ENCODE measurements around the gene IL11. TPM values are rescaled to one million over a fixed set of nuclear protein-coding genes. Genes with fewer than 3 reads are reported as not detected.

IL11 gene
- total RNA-seq, 1 donor = 0.36 TPM

- Histone ChIP-seq H3K4me3 (ENCODE audit: insufficient read depth, low read length) (no peak overlapping the region), H3K9me3 (ENCODE audit: low read depth, low read length) (no peaks in the 10 kb centered on the region), H3K36me3 (ENCODE audit: insufficient read depth, low read length) (peaks cover 52% of the 10 kb centered on the region), H3K79me2 (ENCODE audit: insufficient read depth, low read length) (peaks cover 43% of the 10 kb centered on the region), H3K4me1 (ENCODE audit: insufficient read depth, low read length) (peaks cover 18% of the 10 kb centered on the region), H3K27me3 (ENCODE audit: insufficient read depth, low read length) (no peaks in the 10 kb centered on the region), H2AFZ (ENCODE audit: low read length) (no peak overlapping the region), H3K4me2 (ENCODE audit: insufficient read depth, low read length) (no peak overlapping the region), H3K27ac (ENCODE audit: low read depth, low read length) (no peak overlapping the region), H4K20me1 (ENCODE audit: insufficient read depth, low read length) (peaks cover 52% of the 10 kb centered on the region)
- peak; percentile 58 for DNase-seq (ENCODE audit: insufficient read length, low spot score, missing footprints)
- TF ChIP-seq CTCF (IDR thresholded peaks at IDR 0.05; ENCODE audit: extremely low read depth, low read depth, low read length) = no peak
These were observed 21.7 kb upstream of the IL11 start for GRCh38 chr19:55391702-55392615.

GRCh38 chr19:55391191-55391670 is 21.0 kb upstream of the IL11 start:
- no peaks in the 10 kb centered on the region for H3K9me3 ChIP-seq (ENCODE audit: low read depth, low read length)
- H3K4me3 ChIP-seq (ENCODE audit: insufficient read depth, low read length) = no peak overlapping the region
- no peaks in the 10 kb centered on the region for H3K27me3 ChIP-seq (ENCODE audit: insufficient read depth, low read length)
- DNase-seq (ENCODE audit: insufficient read length, low spot score, missing footprints) = peak; percentile 77
- H3K36me3 ChIP-seq (ENCODE audit: insufficient read depth, low read length) = peaks cover 55% of the 10 kb centered on the region
- H2AFZ ChIP-seq (ENCODE audit: low read length) = no peak overlapping the region
- H3K4me1 ChIP-seq (ENCODE audit: insufficient read depth, low read length) = peaks cover 22% of the 10 kb centered on the region
- TF ChIP-seq CTCF (IDR thresholded peaks at IDR 0.05; ENCODE audit: extremely low read depth, low read depth, low read length) = no peak
- H4K20me1 ChIP-seq (ENCODE audit: insufficient read depth, low read length) = peaks cover 60% of the 10 kb centered on the region
- no peak overlapping the region for H3K4me2 ChIP-seq (ENCODE audit: insufficient read depth, low read length)
- H3K79me2 ChIP-seq (ENCODE audit: insufficient read depth, low read length) = peaks cover 51% of the 10 kb centered on the region
- no peak overlapping the region for H3K27ac ChIP-seq (ENCODE audit: low read depth, low read length)

- Histone ChIP-seq H3K4me3 (ENCODE audit: insufficient read depth, low read length) (no peak overlapping the region), H3K79me2 (ENCODE audit: insufficient read depth, low read length) (peaks cover 56% of the 10 kb centered on the region), H3K4me1 (ENCODE audit: insufficient read depth, low read length) (peaks cover 22% of the 10 kb centered on the region), H3K4me2 (ENCODE audit: insufficient read depth, low read length) (no peak overlapping the region), H3K27me3 (ENCODE audit: insufficient read depth, low read length) (no peaks in the 10 kb centered on the region), H2AFZ (ENCODE audit: low read length) (no peak overlapping the region), H3K9me3 (ENCODE audit: low read depth, low read length) (no peaks in the 10 kb centered on the region), H3K27ac (ENCODE audit: low read depth, low read length) (no peak overlapping the region), H4K20me1 (ENCODE audit: insufficient read depth, low read length) (peaks cover 64% of the 10 kb centered on the region), H3K36me3 (ENCODE audit: insufficient read depth, low read length) (peaks cover 55% of the 10 kb centered on the region)
- DNase-seq (ENCODE audit: insufficient read length, low spot score, missing footprints) = peak; percentile 59
- TF ChIP-seq CTCF (IDR thresholded peaks at IDR 0.05; ENCODE audit: extremely low read depth, low read depth, low read length) = no peak
These were observed 20.2 kb upstream of the IL11 start for GRCh38 chr19:55390461-55390880.
